Measurements from ENCODE around the gene ADGRL1.
"Not testable (repeated sequence)": the region's sequence is repeated elsewhere in the genome, so short reads cannot be mapped to it uniquely, and the experiment has no call there.

- TF ChIP-seq, protein P1, sequence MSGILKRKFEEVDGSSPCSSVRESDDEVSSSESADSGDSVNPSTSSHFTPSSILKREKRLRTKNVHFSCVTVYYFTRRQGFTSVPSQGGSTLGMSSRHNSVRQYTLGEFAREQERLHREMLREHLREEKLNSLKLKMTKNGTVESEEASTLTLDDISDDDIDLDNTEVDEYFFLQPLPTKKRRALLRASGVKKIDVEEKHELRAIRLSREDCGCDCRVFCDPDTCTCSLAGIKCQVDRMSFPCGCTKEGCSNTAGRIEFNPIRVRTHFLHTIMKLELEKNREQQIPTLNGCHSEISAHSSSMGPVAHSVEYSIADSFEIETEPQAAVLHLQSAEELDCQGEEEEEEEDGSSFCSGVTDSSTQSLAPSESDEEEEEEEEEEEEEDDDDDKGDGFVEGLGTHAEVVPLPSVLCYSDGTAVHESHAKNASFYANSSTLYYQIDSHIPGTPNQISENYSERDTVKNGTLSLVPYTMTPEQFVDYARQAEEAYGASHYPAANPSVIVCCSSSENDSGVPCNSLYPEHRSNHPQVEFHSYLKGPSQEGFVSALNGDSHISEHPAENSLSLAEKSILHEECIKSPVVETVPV (CRISPR knock-in tag; IDR thresholded peaks at IDR 0.05), result not testable (repeated sequence)
- TF ChIP-seq PATZ1 (CRISPR knock-in tag; IDR thresholded peaks at IDR 0.05; ENCODE audit: borderline replicate concordance); GLIS3 (CRISPR knock-in tag; IDR thresholded peaks at IDR 0.05); OSR1 (CRISPR knock-in tag; IDR thresholded peaks at IDR 0.05); ZNF8 (CRISPR knock-in tag; IDR thresholded peaks at IDR 0.05); ZFP30 (CRISPR knock-in tag; IDR thresholded peaks at IDR 0.05); ZNF565 (CRISPR knock-in tag; conservative IDR thresholded peaks at IDR 0.05; ENCODE audit: low read depth); ZNF70 (CRISPR knock-in tag; IDR thresholded peaks at IDR 0.05); TOX (CRISPR knock-in tag; IDR thresholded peaks at IDR 0.05; ENCODE audit: borderline replicate concordance); ZFP3 (CRISPR knock-in tag; IDR thresholded peaks at IDR 0.05); POU6F1 (CRISPR knock-in tag; IDR thresholded peaks at IDR 0.05; ENCODE audit: borderline replicate concordance, low read depth): not testable (repeated sequence)
- TF ChIP-seq, protein P2, sequence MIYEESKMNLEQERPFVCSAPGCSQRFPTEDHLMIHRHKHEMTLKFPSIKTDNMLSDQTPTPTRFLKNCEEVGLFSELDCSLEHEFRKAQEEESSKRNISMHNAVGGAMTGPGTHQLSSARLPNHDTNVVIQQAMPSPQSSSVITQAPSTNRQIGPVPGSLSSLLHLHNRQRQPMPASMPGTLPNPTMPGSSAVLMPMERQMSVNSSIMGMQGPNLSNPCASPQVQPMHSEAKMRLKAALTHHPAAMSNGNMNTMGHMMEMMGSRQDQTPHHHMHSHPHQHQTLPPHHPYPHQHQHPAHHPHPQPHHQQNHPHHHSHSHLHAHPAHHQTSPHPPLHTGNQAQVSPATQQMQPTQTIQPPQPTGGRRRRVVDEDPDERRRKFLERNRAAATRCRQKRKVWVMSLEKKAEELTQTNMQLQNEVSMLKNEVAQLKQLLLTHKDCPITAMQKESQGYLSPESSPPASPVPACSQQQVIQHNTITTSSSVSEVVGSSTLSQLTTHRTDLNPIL (CRISPR knock-in tag; IDR thresholded peaks at IDR 0.05; ENCODE audit: low read depth), result not testable (repeated sequence)
Observed at GRCh38 chr19:14146169-14146568, 59.8 kb downstream of the ADGRL1 start.
